Neutrophil (primary cell): ENCODE data around the gene GRIK3.

ENCODE experiments used
- H3K27ac ChIP-seq: fragments of 200-600 bp; sonication (generic); 2 replicates; pipeline ENCODE4 v1.5.1; 2016; ENCODE audit warnings: mild to moderate bottlenecking, moderate library complexity
- H3K27me3 ChIP-seq: fragments of 200-600 bp; sonication (generic); 2 replicates; pipeline ENCODE4 v1.6.0; 2016; ENCODE audit warnings: mild to moderate bottlenecking
- H3K36me3 ChIP-seq: fragments of 200-600 bp; sonication (generic); 2 replicates; pipeline ENCODE4 v1.5.1; 2017
- H3K4me1 ChIP-seq, 2 experiments: fragments of 200-600 bp in 1 of 2; sonication (generic) in 1 of 2; 1 replicate in 1 of 2; 2 replicates in 1 of 2; pipeline versions ENCODE4 v1.5.1 to v1.6.1; 2013 to 2016; ENCODE audit warnings: low read depth in 1 of 2, low read length in 1 of 2, mild to moderate bottlenecking in 1 of 2, moderate library complexity in 1 of 2; ENCODE audit not compliant: control insufficient read depth in 1 of 2, insufficient read depth in 1 of 2
- H3K4me3 ChIP-seq, 2 experiments: fragments of 200-600 bp in 1 of 2; sonication (generic) in 1 of 2; 1 replicate in 1 of 2; 2 replicates in 1 of 2; pipeline ENCODE4 v1.5.1; 2013 to 2016; ENCODE audit warnings: low read depth in 1 of 2, low read length in 1 of 2, mild to moderate bottlenecking in 1 of 2, moderate library complexity in 1 of 2
- H3K9me3 ChIP-seq: fragments of 200-600 bp; sonication (generic); 2 replicates; pipeline ENCODE4 v1.5.1; 2016
- TF ChIP-seq, protein P1 (sequence below): fragments of 200-600 bp; sonication (generic); IDR thresholded peaks from 2 replicates; pipeline ENCODE4 v1.5.1; 2016; ENCODE audit warnings: antibody characterized with exemption

The GRIK3 gene

GRCh38 chr1:36857754-36858153 is 176.6 kb downstream of the GRIK3 start:
- H3K36me3 ChIP-seq = no peaks in the 10 kb centered on the region

DNA sequence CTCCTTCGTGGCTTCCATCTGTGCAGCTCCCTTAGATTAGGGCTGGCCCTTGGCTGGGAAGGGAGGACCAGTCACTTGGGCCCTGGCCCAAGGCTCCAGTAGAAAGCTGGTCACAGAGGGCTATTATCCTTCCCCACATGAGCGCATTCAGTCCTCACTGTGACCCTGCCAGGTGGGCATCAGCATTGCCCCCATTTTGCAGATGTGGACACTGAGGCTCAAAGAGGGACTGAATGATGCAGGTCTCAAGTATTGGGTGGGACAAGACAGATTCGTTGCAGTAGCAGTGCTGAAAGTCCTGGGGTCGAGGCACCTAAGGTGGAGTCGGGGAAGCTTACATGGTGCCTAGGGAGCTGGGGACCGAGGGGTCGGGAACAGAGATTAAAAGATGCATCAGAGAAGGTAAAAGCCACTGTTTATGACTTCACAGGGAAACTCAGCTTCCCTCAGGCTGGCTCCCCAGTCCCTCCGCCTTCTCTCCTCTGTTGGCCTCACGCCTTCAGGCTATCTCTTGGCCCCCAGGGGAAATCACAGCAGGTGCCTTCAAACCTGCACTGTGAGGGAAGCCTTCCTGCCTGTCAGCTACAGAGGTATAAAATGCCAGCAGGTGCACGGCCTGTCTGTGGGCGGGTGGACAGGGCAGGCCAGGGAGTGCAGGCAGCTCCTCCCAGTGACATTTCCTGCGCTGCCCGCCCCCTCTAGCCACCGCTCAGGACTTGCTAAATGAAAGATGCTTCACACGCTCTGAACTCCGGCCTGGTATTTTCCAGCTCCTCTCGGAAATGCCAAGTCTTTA is 178.4 kb downstream of the GRIK3 start:
- peaks cover 35% of the 10 kb centered on the region for H3K27me3 ChIP-seq
- no peaks in the 10 kb centered on the region for H3K4me1 ChIP-seq
- TF ChIP-seq, protein P1, sequence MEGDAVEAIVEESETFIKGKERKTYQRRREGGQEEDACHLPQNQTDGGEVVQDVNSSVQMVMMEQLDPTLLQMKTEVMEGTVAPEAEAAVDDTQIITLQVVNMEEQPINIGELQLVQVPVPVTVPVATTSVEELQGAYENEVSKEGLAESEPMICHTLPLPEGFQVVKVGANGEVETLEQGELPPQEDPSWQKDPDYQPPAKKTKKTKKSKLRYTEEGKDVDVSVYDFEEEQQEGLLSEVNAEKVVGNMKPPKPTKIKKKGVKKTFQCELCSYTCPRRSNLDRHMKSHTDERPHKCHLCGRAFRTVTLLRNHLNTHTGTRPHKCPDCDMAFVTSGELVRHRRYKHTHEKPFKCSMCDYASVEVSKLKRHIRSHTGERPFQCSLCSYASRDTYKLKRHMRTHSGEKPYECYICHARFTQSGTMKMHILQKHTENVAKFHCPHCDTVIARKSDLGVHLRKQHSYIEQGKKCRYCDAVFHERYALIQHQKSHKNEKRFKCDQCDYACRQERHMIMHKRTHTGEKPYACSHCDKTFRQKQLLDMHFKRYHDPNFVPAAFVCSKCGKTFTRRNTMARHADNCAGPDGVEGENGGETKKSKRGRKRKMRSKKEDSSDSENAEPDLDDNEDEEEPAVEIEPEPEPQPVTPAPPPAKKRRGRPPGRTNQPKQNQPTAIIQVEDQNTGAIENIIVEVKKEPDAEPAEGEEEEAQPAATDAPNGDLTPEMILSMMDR = no peak
- H3K9me3 ChIP-seq = no peaks in the 10 kb centered on the region
- no peak overlapping the region for H3K27ac ChIP-seq
- no peak overlapping the region for H3K4me3 ChIP-seq
- H3K36me3 ChIP-seq = no peaks in the 10 kb centered on the region

More at GRCh38 chr1:36857754-36858153, 176.6 kb downstream of the GRIK3 start:
- Histone ChIP-seq H3K4me1 (no peaks in the 10 kb centered on the region), H3K27me3 (peaks cover 39% of the 10 kb centered on the region), H3K9me3 (no peaks in the 10 kb centered on the region), H3K27ac (no peak overlapping the region), H3K4me3 (no peak overlapping the region)
- TF ChIP-seq, protein P1 = no peak

- H3K27ac ChIP-seq = no peak overlapping the region
- H3K9me3 ChIP-seq = no peaks in the 10 kb centered on the region
- TF ChIP-seq, protein P1 = no peak
- H3K4me1 ChIP-seq = no peaks in the 10 kb centered on the region
- peaks cover 44% of the 10 kb centered on the region for H3K27me3 ChIP-seq
- no peaks in the 10 kb centered on the region for H3K36me3 ChIP-seq
- no peak overlapping the region for H3K4me3 ChIP-seq
These were observed 180.7 kb downstream of the GRIK3 start for GRCh38 chr1:36853638-36854037.

DNA sequence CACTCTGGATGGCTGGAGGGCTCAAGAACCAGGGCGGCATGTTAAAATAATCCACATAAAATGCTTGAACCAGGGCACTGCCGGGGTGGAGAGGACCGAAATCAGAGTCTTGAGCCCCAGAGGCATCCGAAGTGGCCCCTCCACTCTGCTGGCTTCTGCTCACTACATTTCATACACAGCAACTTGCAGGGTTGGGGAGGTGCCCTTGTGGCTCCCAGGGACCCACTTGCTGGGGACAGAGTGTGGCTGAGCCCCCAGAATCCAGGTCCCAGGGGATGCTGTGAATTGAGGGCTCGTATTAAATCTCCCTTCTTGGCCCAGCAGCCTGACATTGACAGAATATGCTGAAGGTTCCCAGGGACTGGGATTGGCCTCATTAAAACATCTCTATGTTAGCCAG is 181.7 kb downstream of the GRIK3 start:
- H3K9me3 ChIP-seq = no peaks in the 10 kb centered on the region
- H3K4me3 ChIP-seq = no peak overlapping the region
- H3K27ac ChIP-seq = no peak overlapping the region
- H3K27me3 ChIP-seq = peaks cover 53% of the 10 kb centered on the region
- TF ChIP-seq, protein P1 = no peak
- H3K4me1 ChIP-seq = no peaks in the 10 kb centered on the region
- no peaks in the 10 kb centered on the region for H3K36me3 ChIP-seq

DNA sequence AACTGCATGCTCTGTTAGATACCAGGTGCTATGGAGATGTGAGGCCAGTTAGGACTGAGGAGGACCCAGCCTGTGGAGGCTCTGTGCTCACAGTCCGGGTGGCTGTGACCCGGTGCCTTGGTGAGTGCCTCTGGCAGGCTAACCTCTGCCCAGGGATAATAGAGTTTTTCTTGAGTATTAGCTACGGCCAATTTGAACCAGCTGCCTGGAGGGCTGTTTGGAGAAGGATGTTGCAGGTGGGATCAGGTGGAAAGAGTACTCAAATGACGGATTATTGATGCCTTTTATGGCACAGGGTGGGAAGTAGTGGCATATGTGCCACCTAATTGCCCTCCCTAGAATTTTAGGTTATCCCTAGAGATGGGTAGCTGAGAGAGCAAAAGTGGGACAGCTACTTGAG is 182.7 kb downstream of the GRIK3 start:
- Histone ChIP-seq H3K4me3 (no peak overlapping the region), H3K27ac (no peak overlapping the region), H3K4me1 (no peaks in the 10 kb centered on the region), H3K9me3 (no peaks in the 10 kb centered on the region), H3K36me3 (no peaks in the 10 kb centered on the region), H3K27me3 (peaks cover 59% of the 10 kb centered on the region)
- TF ChIP-seq, protein P1 = no peak
